CD1c-positive myeloid dendritic cell (primary cell): ENCODE results near the gene AKT2.

Experiments
- DNase-seq: peaks from one replicate; pipeline ENCODE4 v3.0.0-alpha.2; 2016; ENCODE audit errors: extremely low spot score

Gene AKT2

DNA sequence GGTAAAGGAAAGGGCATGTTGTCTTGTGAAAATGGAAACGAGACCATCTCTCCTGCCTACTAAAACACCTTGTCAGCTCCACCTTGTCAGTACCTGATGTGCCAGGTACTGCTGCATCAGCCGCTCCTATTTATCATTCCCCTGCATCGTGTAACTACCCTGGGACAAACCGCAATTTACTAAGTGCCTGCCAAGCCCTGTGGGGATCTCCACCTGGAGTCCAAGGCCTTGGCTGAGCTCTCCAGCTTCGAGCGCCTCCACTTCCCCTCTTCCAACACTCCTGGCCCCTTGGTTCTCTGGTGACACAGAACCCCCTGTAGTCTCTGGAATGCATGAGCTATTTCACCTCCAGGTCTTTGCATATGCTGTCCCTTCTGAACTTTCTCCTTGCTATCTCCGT is 32.8 kb downstream of the AKT2 start:
- DNase-seq = no peak

DNA sequence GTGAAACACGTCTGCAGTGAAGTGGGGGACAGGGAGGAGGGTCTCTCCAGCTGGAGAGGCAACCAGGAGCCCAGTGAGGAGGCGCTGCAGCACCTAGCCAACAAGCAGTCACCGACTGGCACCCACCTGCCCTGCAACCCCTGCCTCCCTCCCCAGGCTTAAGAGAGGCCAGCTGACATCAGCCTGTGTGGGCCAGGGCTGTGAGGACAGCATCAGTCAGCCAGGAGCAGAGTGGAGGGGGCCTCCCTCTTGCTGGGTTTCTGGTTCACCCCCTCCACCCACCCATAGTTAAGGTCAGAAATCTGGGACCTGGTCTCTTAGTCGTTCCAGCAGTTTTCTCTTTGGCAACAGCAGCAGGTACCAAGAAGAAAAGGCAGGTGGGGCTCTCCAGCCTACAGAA is 33.2 kb downstream of the AKT2 start:
- DNase-seq = no peak

DNA sequence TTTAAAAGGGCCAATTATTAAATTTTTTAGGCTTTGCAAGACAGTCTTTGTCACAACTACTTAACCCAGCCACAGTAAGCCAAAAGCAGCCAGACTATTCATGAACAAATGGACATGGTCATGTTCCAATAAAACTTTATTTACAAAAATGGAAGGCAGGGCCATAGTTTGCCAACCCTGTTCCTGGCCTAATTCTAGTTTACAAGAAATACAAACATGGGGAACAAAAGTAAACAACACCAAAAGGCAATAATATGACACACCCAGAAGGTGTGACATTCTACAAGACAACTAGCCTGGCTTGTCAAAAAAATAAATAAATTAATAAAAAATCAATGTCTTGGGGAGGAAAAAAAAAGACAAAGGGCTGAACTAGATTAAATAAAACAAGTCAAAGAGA is 33.9 kb downstream of the AKT2 start:
- DNase-seq = no peak

DNA sequence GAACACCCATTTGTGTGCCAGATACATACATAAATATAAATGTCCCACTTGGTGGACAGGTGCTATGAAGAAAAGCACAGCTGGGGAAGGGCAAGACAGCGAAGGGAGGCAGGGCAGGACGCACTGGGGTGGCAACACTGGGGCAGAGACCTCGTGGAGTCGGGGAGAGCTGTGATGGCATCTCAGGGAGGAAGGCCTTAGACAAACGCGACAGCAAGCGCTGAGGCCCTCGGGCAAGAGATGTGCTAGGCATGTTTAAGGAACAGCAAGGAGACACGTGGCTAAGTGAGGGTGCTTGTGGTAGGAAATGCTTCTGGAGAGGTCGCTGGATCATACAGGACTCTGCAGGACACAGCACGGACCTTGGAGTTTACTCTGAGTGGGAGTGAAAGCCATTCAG is 35.4 kb downstream of the AKT2 start:
- DNase-seq = no peak

DNA sequence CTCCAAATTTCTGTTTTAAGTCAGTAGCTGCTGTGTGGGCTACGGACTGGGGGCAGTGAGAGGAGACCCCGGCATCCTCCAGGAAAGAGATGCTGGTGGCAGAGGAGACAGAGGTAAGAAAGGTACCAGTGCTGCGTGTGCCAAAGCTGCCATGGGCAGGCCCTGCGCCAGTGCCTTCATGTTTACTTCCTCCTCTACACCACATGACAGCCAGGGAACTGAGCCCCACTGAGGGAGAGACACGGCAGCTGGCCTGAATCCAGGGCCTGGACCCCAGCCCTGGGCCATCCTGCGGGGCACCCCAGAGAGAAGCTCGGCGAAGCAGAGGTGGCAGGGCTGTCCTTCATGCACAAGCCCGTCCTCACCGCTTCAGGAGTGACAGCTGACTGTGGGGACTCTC is 35.9 kb downstream of the AKT2 start:
- no peak for DNase-seq

DNA sequence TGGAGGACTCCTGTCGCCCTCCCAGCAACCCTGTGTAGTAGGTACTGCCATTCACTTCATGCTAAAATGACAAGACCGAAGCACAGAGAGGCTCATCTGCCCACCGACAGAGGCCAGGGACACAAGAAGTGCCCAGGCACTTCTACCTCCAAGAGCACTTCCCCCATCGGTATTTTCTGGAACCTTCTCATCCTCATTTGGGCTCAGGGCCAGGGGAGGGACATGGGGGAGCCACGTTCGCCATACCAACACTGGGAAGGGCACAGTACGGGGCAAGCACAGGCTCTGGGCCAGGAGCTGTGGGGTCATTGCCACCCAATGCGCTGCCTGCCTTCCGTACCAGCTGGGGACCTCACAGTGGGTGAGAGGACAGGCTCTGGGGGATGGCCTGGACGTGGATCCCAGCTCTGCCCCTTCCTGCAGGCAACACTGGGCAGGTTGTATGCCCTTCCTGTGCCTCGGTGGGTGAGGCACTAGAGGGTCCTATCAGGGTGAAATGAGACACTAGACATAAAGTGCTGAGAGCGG is 37.3 kb downstream of the AKT2 start:
- no peak for DNase-seq

DNA sequence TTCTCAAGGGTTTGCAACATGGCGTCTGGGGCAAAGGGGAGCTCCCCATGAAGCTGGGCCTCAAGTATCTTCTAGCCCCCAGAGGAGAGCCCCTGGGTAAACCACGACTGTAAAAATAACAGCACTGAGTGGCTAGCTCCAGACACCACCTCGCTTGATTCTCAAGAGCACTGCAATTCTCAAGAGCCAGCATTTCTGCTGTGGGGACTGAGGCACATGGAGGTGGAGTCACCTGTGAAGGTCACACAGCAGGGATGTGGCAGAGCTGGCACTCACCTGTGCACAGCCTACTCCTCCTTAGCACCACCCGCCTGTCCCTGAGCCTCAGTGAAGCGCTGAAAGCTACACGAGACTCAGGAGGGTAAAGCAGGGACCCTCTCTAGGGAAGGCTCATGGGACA is 38.0 kb downstream of the AKT2 start:
- no peak for DNase-seq

DNA sequence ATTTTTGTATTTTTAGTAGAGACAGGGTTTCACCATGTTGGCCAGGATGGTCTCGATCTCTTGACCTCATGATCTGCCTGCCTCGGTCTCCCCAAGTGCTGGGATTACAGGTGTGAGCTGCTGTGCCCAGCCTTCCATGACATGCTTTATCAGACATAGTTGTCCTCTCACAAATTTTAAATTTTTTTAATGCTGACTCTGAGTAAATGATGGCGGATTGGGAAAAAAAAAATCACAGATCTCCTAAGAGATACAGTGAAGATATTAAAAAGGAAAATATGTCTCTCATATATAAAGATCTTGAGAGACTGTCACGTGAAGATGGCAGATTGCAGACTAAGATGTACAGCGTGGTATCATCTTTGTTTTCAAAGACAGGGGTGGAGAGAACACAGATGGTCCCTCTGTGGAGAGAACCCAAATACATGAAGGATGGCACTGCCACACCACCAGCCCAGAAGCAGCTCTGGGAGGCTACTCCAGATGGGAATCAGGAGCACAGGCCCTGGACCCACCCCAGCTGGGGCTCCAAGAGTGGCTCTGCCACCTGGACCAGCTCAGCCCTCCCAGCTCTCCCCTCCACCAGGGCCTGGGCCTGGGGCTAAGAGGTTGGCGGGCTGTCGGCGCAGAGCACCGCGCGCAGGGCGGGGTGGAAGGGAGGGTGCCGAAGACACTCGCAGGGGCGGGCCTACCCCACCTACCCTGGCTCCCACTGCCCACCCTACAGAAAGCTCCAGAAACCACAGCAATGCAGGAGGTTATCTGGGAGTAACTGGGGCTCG is 38.7 kb downstream of the AKT2 start:
- DNase-seq = no peak

DNA sequence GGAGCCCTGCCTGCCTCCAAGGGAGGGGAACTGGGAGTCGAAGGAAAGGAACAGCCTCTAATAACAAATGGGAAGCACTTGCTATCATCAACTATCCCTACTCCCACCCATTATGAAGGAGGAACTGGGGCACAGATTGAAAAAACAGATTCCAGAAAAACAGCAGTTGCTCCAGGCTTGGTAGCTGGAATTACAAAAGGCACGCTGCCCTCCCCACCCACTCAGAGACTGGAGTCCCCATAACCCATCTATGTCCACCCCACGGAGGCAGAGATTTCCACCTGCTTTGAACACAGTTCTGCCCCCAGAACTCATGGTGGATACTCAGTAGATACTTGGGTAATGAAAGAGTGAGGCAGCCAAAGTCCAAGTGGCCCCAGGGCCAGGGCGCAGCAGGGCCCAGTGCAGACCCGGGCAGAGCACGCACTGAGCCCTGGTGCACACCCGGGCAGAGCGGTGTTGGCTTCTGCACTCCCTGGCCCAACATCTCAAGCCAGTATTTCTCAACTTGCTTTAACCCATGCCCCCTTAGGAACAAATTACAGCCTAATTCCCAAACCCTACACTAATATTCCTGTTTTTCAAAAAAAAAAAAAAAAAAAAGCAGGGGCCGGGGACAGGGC is 39.5 kb downstream of the AKT2 start:
- peak; percentile 35 for DNase-seq

DNA sequence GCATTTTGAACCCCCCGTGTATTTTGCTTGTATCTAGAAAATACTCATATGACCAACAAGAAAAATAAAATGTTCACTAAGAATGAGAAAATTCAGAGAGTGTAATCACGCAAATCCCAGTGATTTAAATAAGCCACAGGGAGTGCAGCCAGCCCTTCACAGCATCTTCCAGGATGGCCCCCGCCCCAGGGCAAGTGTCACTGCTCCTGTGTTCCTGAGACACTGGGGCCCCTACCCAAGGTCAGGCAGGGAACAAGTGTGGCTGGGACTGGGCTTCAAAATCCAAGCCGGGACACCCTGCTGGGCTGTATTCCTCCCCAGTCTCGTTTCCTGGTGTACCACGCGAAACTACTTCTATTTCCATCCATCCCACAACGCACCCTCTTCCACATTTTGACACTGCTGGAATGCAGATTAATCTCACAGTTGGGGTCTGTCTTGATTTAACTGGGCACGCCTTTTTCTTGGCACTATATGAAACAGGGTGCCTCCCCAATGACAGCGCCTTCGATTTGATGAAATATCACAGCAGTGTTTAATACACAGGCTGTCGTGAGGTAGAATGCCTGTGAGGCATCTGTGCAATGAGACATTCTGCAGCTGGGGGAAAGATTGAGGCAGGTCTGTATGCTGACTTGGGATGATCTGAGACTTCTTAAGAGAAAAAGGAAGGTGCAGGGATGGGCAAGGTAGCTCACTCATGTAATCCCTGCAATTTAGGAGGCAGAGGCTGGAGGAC is 40.4 kb downstream of the AKT2 start:
- DNase-seq = no peak

DNA sequence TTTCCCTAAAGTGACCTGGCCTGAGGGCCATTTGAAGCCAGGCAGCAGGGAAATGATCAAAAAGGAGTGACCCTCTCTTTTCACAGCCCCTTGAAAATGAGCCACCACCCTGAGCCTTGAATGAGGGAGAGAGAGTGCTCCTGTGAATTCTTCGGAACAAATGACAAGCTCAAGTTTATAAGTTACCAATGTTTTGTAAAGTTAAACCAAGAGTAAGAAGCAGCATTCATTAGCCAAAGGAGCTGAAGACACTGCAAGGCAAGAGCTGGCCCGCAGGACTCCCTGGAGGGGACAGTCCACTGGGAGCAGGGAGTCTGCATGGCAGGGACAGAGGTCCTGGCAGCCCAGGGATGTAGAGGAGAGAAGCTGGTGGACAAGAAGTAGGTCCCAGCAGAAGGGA is 42.0 kb downstream of the AKT2 start:
- no peak for DNase-seq

DNA sequence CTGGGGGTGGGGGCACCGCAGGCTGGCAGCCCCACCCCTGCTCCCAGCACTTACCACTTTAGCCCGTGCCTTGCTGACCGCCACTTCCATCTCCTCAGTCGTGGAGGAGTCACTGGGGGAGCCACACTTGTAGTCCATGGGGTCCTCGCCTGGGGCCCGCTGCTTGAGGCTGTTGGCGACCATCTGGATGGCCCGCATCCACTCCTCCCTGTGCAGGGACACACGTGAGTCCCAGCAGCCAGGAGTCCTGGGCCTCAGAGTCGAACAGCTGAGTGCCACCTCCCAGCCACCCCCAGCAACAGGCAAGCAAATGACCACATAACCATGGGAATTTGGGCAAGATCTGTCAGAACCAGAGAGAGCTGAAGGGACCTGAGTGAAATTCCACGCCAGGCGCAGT is 42.7 kb downstream of the AKT2 start:
- no peak for DNase-seq

DNA sequence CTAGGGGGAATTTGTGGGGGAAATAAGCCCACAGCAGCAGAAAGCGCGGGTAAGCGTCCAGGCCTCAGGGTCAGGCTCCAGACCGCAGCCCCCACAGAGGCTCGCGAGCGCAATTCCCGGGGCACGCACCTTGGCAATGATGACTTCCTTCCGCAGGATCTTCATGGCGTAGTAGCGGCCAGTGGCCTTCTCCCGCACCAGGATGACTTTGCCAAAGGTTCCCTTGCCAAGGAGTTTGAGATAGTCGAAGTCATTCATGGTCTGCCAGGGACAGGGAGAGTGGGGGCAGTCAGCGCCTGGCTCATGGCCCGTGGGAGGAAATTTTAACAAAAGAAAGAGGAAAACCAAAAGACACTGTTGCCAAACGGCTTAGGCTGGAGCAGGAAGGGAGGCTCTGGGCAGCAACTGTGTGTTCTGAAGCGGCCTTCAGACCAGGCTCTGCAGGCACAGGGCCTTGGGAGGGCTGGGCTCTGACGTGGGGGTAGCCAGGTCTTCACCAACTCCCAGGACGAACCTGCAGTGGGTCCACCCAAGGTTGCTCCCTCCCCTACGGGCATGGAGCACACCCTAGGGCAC is 43.2 kb downstream of the AKT2 start:
- no peak for DNase-seq

DNA sequence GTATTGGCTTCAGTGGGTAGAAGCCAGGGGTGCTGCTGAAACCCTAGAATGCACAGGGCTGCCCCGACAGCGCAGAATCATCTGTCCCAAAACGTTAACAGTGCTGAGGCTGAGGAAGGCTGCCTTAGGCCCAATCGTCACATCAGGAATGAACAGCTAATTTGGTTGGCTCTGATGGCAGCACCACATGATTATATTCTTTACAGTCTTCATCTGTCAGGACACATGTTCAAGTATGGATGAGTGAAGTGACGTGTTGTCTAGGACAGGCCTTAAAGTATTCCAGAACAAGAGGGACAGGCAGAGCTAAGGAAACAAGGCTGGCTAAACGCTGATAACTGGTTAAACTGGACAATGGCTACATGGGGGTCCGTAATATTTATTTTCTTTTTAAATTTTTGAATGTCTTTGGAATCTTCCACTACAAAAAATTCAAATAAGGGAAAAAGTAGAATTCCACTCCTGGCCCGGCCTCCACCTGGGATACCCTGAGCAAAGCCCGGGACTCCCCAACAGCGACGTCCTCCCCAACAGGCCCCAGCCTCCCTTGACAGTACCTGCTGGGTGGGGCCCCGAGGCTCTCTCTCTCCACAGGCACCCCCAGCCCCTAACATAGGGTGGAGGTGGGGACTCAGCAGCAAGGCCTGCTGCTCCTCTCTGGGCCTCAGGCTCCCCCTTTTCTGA is 43.9 kb downstream of the AKT2 start:
- no peak for DNase-seq

DNA sequence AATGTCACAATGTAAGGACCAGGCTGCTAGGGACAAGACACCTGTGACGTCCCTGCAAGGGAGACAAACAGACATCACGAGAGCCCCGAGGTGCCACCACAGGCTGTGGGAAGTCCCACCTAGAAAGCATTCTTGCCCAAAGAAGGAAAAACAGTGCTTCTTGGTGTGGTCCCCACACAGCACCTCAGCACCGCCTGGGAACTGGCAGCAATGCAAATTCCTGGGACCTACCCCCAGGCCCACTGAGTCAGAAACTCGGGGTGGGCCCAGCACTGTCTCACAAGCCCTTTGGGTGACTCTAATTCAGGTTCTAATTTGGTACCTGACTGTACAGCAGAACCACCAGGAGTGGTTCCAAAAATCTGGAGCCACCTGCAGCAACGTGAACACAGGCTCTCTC is 44.8 kb downstream of the AKT2 start:
- DNase-seq = no peak

DNA sequence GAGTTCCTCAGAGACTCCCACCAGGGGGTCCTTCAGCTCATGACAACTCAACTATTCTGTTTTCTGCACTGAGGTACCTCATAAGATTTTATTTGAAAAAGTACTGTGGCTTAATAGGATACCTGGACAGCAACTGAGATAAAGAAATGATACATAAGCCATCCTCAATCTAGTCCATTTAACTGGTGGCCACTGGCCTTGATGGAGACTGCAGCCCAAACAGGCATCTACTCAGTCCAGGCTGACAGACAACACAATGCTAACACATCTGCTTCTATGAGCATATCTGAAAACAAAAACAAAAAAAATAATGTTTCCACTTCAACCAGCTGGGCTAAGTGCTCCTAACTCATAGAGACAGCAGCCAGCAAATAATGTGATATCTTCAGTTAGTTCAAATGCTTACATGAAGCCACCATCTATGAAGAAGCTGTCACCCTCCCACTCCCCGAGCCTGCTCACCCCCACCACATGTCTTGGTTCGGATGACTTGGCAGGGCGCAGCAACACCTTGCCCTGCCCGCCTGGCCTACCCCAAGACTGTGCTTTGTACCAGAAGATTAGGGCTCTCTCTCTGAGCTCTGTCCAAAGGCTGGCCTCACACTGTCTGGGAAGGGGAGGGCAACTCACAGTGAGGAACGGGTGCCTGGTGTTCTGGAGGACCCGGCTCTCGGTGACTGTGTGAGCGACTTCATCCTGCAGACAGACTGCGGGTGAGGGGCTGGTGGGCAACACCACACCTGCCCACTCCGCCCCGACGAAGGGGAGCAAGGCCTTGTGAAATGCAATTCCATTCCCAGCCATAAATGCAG is 45.5 kb downstream of the AKT2 start:
- no peak for DNase-seq

DNA sequence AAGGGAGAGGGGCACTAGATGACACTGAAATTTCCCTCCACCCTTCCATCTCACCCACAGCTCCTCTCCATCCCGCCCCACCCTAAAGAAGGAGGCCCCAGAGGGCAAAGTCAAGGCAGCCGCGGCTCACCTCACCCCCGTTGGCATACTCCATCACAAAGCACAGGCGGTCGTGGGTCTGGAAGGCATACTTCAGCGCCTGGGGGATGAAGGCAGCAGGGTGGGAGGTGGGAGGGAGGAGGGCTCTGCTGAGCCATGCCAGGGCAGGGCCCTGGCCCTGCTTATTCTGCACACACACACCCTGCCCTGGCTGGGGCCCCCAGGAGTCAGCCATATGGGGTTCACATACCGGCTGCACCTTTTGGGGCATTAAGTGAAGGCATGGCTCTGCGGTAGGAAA is 46.4 kb downstream of the AKT2 start:
- DNase-seq = no peak

DNA sequence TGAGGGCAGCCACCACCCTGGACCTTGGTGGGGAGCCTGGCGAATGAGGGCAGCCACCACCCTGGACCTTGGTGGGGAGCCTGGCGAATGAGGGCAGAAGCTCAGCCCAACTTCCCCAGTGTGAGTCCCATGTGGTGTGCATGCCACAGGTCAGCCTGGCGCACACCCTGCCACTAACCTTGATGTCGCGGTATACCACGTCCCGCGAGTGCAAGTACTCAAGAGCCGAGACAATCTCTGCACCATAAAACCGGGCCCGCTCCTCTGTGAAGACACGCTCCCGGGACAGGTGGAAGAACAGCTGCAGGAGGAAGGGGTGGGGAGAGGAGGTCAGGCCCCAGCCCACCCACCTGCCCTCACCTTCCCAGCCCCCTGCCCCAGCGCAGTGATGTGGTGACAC is 47.4 kb downstream of the AKT2 start:
- no peak for DNase-seq

DNA sequence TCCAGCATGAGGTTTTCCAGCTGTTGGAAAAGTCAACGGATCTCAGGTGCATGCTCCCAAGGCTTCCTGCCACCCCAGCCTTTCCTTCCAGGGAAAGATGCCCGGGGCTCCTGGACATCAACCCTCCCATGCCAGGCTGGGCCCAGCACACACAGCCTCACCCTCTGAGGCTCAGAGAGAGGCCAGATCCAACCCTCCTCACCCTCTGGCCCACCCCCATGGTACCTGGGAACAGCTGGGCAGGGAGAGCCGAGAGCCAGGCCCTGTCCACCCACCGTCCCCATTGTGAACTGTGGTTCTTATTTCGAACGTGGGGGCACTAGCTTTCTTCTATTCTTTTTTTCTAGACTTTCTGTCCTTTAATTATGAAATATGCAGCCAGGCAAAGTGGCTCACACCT is 48.8 kb downstream of the AKT2 start:
- no peak for DNase-seq

DNA sequence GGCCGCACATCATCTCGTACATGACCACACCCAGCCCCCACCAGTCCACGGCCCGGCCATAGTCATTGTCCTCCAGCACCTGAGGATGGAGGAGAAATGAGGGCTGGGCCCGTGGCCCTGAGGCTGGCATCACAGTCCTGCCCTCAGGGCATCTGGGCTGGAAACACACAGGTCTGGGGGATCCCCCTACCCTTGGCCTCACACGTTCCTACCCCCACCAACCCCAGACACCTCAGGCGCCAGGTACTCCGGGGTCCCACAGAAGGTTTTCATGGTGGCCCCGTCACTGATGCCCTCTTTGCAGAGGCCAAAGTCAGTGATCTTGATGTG is 49.2 kb downstream of the AKT2 start:
- DNase-seq = no peak
